Karpas-422 (cell line): ENCODE results near the gene LHPP. TPM values are rescaled to one million over a fixed set of nuclear protein-coding genes. Genes with fewer than 3 reads are reported as not detected.
A peak's percentile ranks its signal among the peaks of the same experiment; 100 is the strongest.

Source experiments
- DNase-seq: peaks from one replicate; pipeline ENCODE4 v3.0.0-alpha.2; 2015
- H2AFZ ChIP-seq: fragments of 200-600 bp; sonication (generic); 2 replicates; pipeline ENCODE4 v1.6.1; 2014; ENCODE audit warnings: antibody characterized with exemption, low read length, mixed read lengths
- H3K27ac ChIP-seq: fragments of 200-600 bp; sonication (generic); 2 replicates; pipeline ENCODE4 v1.5.1; 2014; ENCODE audit warnings: mild to moderate bottlenecking, low read length, moderate library complexity
- H3K27me3 ChIP-seq: fragments of 200-600 bp; sonication (generic); 2 replicates; pipeline ENCODE4 v1.6.1; 2014; ENCODE audit warnings: low read length, mixed read lengths
- H3K36me3 ChIP-seq: fragments of 200-600 bp; sonication (generic); 2 replicates; pipeline ENCODE4 v1.6.1; 2014; ENCODE audit warnings: low read length, mixed read lengths; ENCODE audit not compliant: insufficient read depth
- H3K4me1 ChIP-seq: fragments of 200-600 bp; sonication (generic); 2 replicates; pipeline ENCODE4 v1.6.1; 2014; ENCODE audit warnings: mild to moderate bottlenecking, low read length, mixed read lengths
- H3K4me2 ChIP-seq: fragments of 200-600 bp; sonication (generic); 2 replicates; pipeline ENCODE4 v1.6.1; 2014; ENCODE audit warnings: low read length, low read depth, mild to moderate bottlenecking; ENCODE audit not compliant: poor library complexity, severe bottlenecking
- H3K4me3 ChIP-seq: fragments of 200-600 bp; sonication (generic); 2 replicates; pipeline ENCODE4 v1.5.1; 2014; ENCODE audit warnings: mild to moderate bottlenecking, antibody characterized with exemption, low read length, mixed read lengths
- H3K79me2 ChIP-seq: fragments of 200-600 bp; sonication (generic); 2 replicates; pipeline ENCODE4 v1.6.1; 2014; ENCODE audit warnings: mild to moderate bottlenecking, low read length, mixed read lengths
- H3K9ac ChIP-seq: fragments of 200-600 bp; sonication (generic); 2 replicates; pipeline ENCODE4 v1.6.0; 2014; ENCODE audit warnings: low read length
- H3K9me2 ChIP-seq: fragments of 200-600 bp; sonication (generic), shearing (Covaris generic); replicated peaks from 2 replicates; pipeline ENCODE4 v1.6.0; 2014; ENCODE audit warnings: mild to moderate bottlenecking, low read length, moderate library complexity; ENCODE audit not compliant: insufficient read depth
- H3K9me3 ChIP-seq: fragments of 300-700, 200-600 bp; sonication (generic); 2 replicates; pipeline ENCODE4 v1.6.1; 2014; ENCODE audit warnings: low read length, mixed read lengths
- H4K20me1 ChIP-seq: fragments of 200-600 bp; sonication (generic); 2 replicates; pipeline ENCODE4 v1.6.1; 2014; ENCODE audit warnings: mild to moderate bottlenecking, antibody characterized with exemption, low read length, low read depth; ENCODE audit not compliant: insufficient read depth
- total RNA-seq: library from RNA; depleted of rRNA; stranded (reverse); fragments of >200 nt; shearing (Covaris generic); gene quantifications from 2 replicates; pipeline ENCODE4 v1.2.3, GENCODE V29; 2014; ENCODE audit warnings: low replicate concordance

The LHPP gene
- total RNA-seq, 1 experiment from 2014 or later = 57.2 TPM

GRCh38 chr10:124559372-124560132, 97.9 kb downstream of the LHPP start:
- Histone ChIP-seq H4K20me1 (peaks cover 52% of the 10 kb centered on the region; the same call in 1 of the 2 replicates), H3K4me3 (no peak overlapping the region), H2AFZ (no peak overlapping the region), H3K9me2 (no peaks in the 10 kb centered on the region), H3K79me2 (peaks cover 95% of the 10 kb centered on the region), H3K27ac (0 out of 2 replicates have a peak overlapping the region, but pooled peaks have one; percentile 21), H3K36me3 (peaks cover 73% of the 10 kb centered on the region), H3K9ac (no peak overlapping the region), H3K9me3 (no peaks in the 10 kb centered on the region), H3K4me1 (peaks cover 62% of the 10 kb centered on the region), H3K27me3 (no peaks in the 10 kb centered on the region), H3K4me2 (no peak overlapping the region)
- DNase-seq = no peak

GRCh38 chr10:124560377-124561105, 98.9 kb downstream of the LHPP start:
- Histone ChIP-seq H4K20me1 (peaks cover 43% of the 10 kb centered on the region; the same call in 1 of the 2 replicates), H3K27me3 (no peaks in the 10 kb centered on the region), H3K27ac (peak overlapping the region; percentile 76; the same call in 1 of the 2 replicates), H3K9ac (no peak overlapping the region), H3K9me2 (no peaks in the 10 kb centered on the region), H2AFZ (no peak overlapping the region), H3K9me3 (no peaks in the 10 kb centered on the region), H3K4me1 (peaks cover 71% of the 10 kb centered on the region), H3K4me3 (no peak overlapping the region), H3K79me2 (peaks cover 95% of the 10 kb centered on the region), H3K4me2 (no peak overlapping the region), H3K36me3 (peaks cover 67% of the 10 kb centered on the region)
- no peak for DNase-seq

- Histone ChIP-seq H3K79me2 (peaks cover 94% of the 10 kb centered on the region), H3K4me3 (no peak overlapping the region), H3K27ac (peak overlapping the region; percentile 76), H3K36me3 (peaks cover 60% of the 10 kb centered on the region), H3K4me1 (peaks cover 78% of the 10 kb centered on the region), H3K9me2 (no peaks in the 10 kb centered on the region), H3K27me3 (no peaks in the 10 kb centered on the region), H3K4me2 (no peak overlapping the region), H3K9me3 (no peaks in the 10 kb centered on the region), H3K9ac (no peak overlapping the region), H4K20me1 (peaks cover 41% of the 10 kb centered on the region; the same call in 1 of the 2 replicates), H2AFZ (no peak overlapping the region)
- DNase-seq = no peak
Observed at GRCh38 chr10:124561206-124561605, 99.6 kb downstream of the LHPP start.

- Histone ChIP-seq H3K27ac (peak overlapping the region; percentile 76), H3K9me3 (no peaks in the 10 kb centered on the region)
Observed at GRCh38 chr10:124562425-124563060, 100.9 kb downstream of the LHPP start.

GRCh38 chr10:124563320-124564040, 101.9 kb downstream of the LHPP start:
- H3K36me3 ChIP-seq = peaks cover 40% of the 10 kb centered on the region
- no peaks in the 10 kb centered on the region for H3K9me3 ChIP-seq
- no peaks in the 10 kb centered on the region for H3K9me2 ChIP-seq
- H3K4me2 ChIP-seq = peak overlapping the region; percentile 16
- peak overlapping the region; percentile 76 for H3K27ac ChIP-seq
- H3K27me3 ChIP-seq = no peaks in the 10 kb centered on the region
- no peak overlapping the region for H2AFZ ChIP-seq
- no peak overlapping the region for H3K4me3 ChIP-seq
- peak; percentile 66 for DNase-seq
- no peak overlapping the region for H3K9ac ChIP-seq
- peaks cover 26% of the 10 kb centered on the region; the same call in 1 of the 2 replicates for H4K20me1 ChIP-seq
- H3K79me2 ChIP-seq = peaks cover 91% of the 10 kb centered on the region
- peaks cover 97% of the 10 kb centered on the region for H3K4me1 ChIP-seq

More at GRCh38 chr10:124562425-124563060, 100.9 kb downstream of the LHPP start:
- Histone ChIP-seq H3K4me2 (peak overlapping the region; percentile 16), H3K4me3 (no peak overlapping the region), H3K79me2 (peaks cover 94% of the 10 kb centered on the region), H3K9ac (no peak overlapping the region), H4K20me1 (peaks cover 33% of the 10 kb centered on the region; the same call in 1 of the 2 replicates), H3K9me2 (no peaks in the 10 kb centered on the region), H3K36me3 (peaks cover 48% of the 10 kb centered on the region), H2AFZ (no peak overlapping the region), H3K4me1 (peaks cover 88% of the 10 kb centered on the region), H3K27me3 (no peaks in the 10 kb centered on the region)
- no peak for DNase-seq

- no peaks in the 10 kb centered on the region for H3K9me3 ChIP-seq
- no peaks in the 10 kb centered on the region for H3K27me3 ChIP-seq
- H3K79me2 ChIP-seq = peaks cover 91% of the 10 kb centered on the region
- no peak overlapping the region for H2AFZ ChIP-seq
- no peaks in the 10 kb centered on the region for H3K9me2 ChIP-seq
- no peak overlapping the region for H3K4me3 ChIP-seq
- DNase-seq = no peak
- peaks cover 18% of the 10 kb centered on the region; the same call in 1 of the 2 replicates for H4K20me1 ChIP-seq
- H3K9ac ChIP-seq = peak overlapping the region; percentile 60; the same call in 1 of the 2 replicates
- peaks cover 27% of the 10 kb centered on the region for H3K36me3 ChIP-seq
- H3K27ac ChIP-seq = peak overlapping the region; percentile 92
- H3K4me1 ChIP-seq = peaks cover 99% of the 10 kb centered on the region
- peak overlapping the region; percentile 52 for H3K4me2 ChIP-seq
Observed at GRCh38 chr10:124564881-124565280, 103.3 kb downstream of the LHPP start.

GRCh38 chr10:124565565-124566221, 104.1 kb downstream of the LHPP start:
- Histone ChIP-seq H3K9me2 (no peaks in the 10 kb centered on the region), H2AFZ (no peak overlapping the region), H3K9me3 (no peaks in the 10 kb centered on the region), H3K79me2 (peaks cover 92% of the 10 kb centered on the region), H3K4me3 (0 out of 2 replicates have a peak overlapping the region, but pooled peaks have one; percentile 5), H3K4me2 (peak overlapping the region; percentile 52), H3K27me3 (no peaks in the 10 kb centered on the region), H3K36me3 (peaks cover 28% of the 10 kb centered on the region), H3K27ac (peak overlapping the region; percentile 92), H3K9ac (peak overlapping the region; percentile 60), H3K4me1 (peaks cover 99% of the 10 kb centered on the region), H4K20me1 (peaks cover 13% of the 10 kb centered on the region; the same call in 1 of the 2 replicates)
- DNase-seq = peak; percentile 93
